K562 (cell line): ENCODE measurements around the gene NLRP7. TPM values are rescaled to one million over a fixed set of nuclear protein-coding genes. Genes with fewer than 3 reads are reported as not detected.
A peak's percentile ranks its signal among the peaks of the same experiment; 100 is the strongest.

Source experiments
- ATF1 ChIP-seq, 2 experiments: fragments of 450-650 bp in 1 of 2; IDR thresholded peaks; 2 replicates each; pipeline ENCODE4 v1.6.1; 2016; ENCODE audit warnings: missing compliant biosample characterization in 1 of 2, missing genetic modification characterization in 1 of 2
- BRCA1 ChIP-seq, 2 experiments: fragments of 450-650 bp in 1 of 2; sonication (generic) in 1 of 2; formaldehyde crosslinking in 1 of 2; IDR thresholded peaks; 2 replicates each; pipeline versions ENCODE4 v1.5.0 to v1.6.1; 2017 to 2020; ENCODE audit warnings: mild to moderate bottlenecking in 1 of 2, missing genetic modification reagents in 1 of 2
- IRF2 ChIP-seq: sonication (generic); formaldehyde crosslinking; IDR thresholded peaks from 2 replicates; pipeline ENCODE4 v1.8.1; 2022; ENCODE audit warnings: mild to moderate bottlenecking, missing genetic modification reagents
- NFYB ChIP-seq: IDR thresholded peaks from 2 replicates; pipeline ENCODE4 v1.6.1; 2011; ENCODE audit warnings: mild to moderate bottlenecking, moderate library complexity; ENCODE audit not compliant: insufficient read length; ENCODE audit errors: extremely low read depth
- POLR2G ChIP-seq: fragments of 200-400 bp; formaldehyde crosslinking; IDR thresholded peaks from 2 replicates; pipeline ENCODE4 v1.6.1; 2017; ENCODE audit warnings: low read depth, mild to moderate bottlenecking, antibody characterized with exemption, low read length, moderate library complexity
- PPARD ChIP-seq: fragments of 250-450 bp; sonication (Bioruptor Pico); IDR thresholded peaks from 2 replicates; pipeline ENCODE4 v1.8.0; 2022; ENCODE audit warnings: inconsistent platforms, mild to moderate bottlenecking, moderate library complexity
- PTTG1 ChIP-seq: fragments of 450-650 bp; IDR thresholded peaks from 2 replicates; pipeline ENCODE4 v1.6.1; 2016; ENCODE audit warnings: low read depth, mild to moderate bottlenecking, missing genetic modification characterization, missing compliant biosample characterization
- SREBF1 ChIP-seq: fragments of 150-350 bp; IDR thresholded peaks from 2 replicates; pipeline ENCODE4 v1.6.1; 2014; ENCODE audit warnings: antibody characterized with exemption, low read depth, low read length, borderline replicate concordance
- SRF ChIP-seq, 2 experiments: fragments of 250-450, 450-650 bp in 1 of 2; sonication (Bioruptor Pico) in 1 of 2; sonication (generic) in 1 of 2; formaldehyde crosslinking; IDR thresholded peaks; 2 replicates each; pipeline versions ENCODE4 v1.5.0 to v1.5.1; 2020 to 2022; ENCODE audit warnings: mild to moderate bottlenecking in 1 of 2, missing genetic modification reagents in 1 of 2
- ZKSCAN8 ChIP-seq: fragments of 200-800 bp; sonication (Bioruptor generic); IDR thresholded peaks from 2 replicates; pipeline ENCODE4 v1.6.1; 2016; ENCODE audit warnings: missing genetic modification characterization, missing compliant biosample characterization
- ZNF695 ChIP-seq: fragments of 450-650 bp; formaldehyde crosslinking; IDR thresholded peaks from 2 replicates; pipeline ENCODE4 v1.4.0; 2020; ENCODE audit warnings: mild to moderate bottlenecking, moderate library complexity
- polyA plus RNA-seq, 8 experiments: library from polyadenylated mRNA; depleted of rRNA in 4 of 8; stranded (reverse) in 5 of 8; unstranded in 3 of 8; fragments of >200 nt; fragmentation: Nextera tagmentation in 2 of 8; fragmentation: Illumina TruSeq in 1 of 8; extraction: Ambion mirVana in 2 of 8; extraction: Trizol in 1 of 8; gene quantifications; 2 replicates each; pipeline versions ENCODE4 v1.2.1 to v1.2.3, GENCODE V29; 2011 to 2014; ENCODE audit warnings: inconsistent platforms in 1 of 8, missing spikeins in 1 of 8
- total RNA-seq, 7 experiments: library from RNA; depleted of rRNA in 6 of 7; stranded (reverse); fragments of >200 nt in 6 of 7; fragmentation: Illumina TruSeq in 2 of 7; extraction: Trizol in 2 of 7; gene quantifications; 2 replicates each; pipeline versions ENCODE4 v1.2.1 to v1.2.3, GENCODE V29; 2011 to 2021; ENCODE audit warnings: low replicate concordance in 1 of 7
- TF ChIP-seq, protein P1 (sequence below), 2 experiments: fragments of 450-650 bp in 1 of 2; sonication (generic) in 1 of 2; formaldehyde crosslinking in 1 of 2; IDR thresholded peaks; 2 replicates each; pipeline versions ENCODE4 v1.7.1 to v1.9.0; 2016 to 2022; ENCODE audit warnings: inconsistent platforms in 1 of 2, mild to moderate bottlenecking in 1 of 2, missing genetic modification reagents in 1 of 2
- TF ChIP-seq, protein P2 (sequence below): fragments of 200-400 bp; formaldehyde crosslinking; IDR thresholded peaks from 2 replicates; pipeline ENCODE4 v1.6.1; 2017; ENCODE audit warnings: mild to moderate bottlenecking, low read depth, low read length, moderate library complexity

NLRP7 gene
- total and polyA plus RNA-seq, 9 of the 15 experiments (the other 6 are each of a cell fraction or from before 2014, with no cell fraction given) = 0.03 to 0.22 (median 0.09) TPM; not detected in 3

DNA sequence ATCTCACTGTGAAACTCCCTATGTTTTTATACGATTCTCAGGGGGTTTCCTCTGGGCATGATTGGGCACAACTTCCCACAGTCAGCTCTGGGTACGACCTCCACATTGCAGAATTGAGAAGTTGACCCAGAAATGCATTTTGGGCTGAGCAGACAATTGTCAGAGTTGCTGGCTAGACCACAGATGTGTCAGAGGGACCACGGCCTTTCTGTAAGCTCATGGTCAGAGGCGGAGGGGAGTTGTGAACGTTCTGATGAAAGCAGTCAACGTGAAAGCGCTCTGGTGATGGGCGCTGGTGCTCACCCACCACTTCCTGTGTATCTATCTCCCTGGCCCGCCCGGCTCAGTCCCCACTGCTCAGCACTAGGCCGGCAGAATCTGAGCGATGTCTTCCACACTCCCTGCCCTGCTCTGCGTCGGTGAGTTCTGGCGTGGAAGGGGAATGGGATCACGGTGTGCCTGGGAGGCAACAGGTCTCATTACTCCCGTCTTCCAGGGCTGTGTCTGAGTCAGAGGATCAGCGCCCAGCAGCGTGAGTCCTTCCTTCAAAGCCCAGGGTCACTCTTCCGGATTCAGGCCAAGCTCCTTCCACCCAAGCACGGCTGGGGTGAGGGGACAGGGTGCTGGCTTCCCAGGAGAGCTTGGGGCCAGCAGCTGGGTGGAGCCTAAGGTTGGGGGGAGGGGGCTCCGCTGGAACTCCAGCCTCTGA, 41.4 kb downstream of the NLRP7 start, which contains the start of gene NCR1 (continued):
- TF ChIP-seq, protein P1, sequence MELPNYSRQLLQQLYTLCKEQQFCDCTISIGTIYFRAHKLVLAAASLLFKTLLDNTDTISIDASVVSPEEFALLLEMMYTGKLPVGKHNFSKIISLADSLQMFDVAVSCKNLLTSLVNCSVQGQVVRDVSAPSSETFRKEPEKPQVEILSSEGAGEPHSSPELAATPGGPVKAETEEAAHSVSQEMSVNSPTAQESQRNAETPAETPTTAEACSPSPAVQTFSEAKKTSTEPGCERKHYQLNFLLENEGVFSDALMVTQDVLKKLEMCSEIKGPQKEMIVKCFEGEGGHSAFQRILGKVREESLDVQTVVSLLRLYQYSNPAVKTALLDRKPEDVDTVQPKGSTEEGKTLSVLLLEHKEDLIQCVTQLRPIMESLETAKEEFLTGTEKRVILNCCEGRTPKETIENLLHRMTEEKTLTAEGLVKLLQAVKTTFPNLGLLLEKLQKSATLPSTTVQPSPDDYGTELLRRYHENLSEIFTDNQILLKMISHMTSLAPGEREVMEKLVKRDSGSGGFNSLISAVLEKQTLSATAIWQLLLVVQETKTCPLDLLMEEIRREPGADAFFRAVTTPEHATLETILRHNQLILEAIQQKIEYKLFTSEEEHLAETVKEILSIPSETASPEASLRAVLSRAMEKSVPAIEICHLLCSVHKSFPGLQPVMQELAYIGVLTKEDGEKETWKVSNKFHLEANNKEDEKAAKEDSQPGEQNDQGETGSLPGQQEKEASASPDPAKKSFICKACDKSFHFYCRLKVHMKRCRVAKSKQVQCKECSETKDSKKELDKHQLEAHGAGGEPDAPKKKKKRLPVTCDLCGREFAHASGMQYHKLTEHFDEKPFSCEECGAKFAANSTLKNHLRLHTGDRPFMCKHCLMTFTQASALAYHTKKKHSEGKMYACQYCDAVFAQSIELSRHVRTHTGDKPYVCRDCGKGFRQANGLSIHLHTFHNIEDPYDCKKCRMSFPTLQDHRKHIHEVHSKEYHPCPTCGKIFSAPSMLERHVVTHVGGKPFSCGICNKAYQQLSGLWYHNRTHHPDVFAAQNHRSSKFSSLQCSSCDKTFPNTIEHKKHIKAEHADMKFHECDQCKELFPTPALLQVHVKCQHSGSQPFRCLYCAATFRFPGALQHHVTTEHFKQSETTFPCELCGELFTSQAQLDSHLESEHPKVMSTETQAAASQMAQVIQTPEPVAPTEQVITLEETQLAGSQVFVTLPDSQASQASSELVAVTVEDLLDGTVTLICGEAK (IDR thresholded peaks at IDR 0.05) = peak; percentile 60; the same call in 1 of the 2 replicates
- TF ChIP-seq, protein P1 (CRISPR knock-in tag; IDR thresholded peaks at IDR 0.05) = no peak
- TF ChIP-seq BRCA1 (IDR thresholded peaks at IDR 0.05) = no peak
- no peak for TF ChIP-seq BRCA1 (CRISPR knock-in tag; IDR thresholded peaks at IDR 0.05)
- TF ChIP-seq SREBF1 = no peak
- TF ChIP-seq, protein P2, sequence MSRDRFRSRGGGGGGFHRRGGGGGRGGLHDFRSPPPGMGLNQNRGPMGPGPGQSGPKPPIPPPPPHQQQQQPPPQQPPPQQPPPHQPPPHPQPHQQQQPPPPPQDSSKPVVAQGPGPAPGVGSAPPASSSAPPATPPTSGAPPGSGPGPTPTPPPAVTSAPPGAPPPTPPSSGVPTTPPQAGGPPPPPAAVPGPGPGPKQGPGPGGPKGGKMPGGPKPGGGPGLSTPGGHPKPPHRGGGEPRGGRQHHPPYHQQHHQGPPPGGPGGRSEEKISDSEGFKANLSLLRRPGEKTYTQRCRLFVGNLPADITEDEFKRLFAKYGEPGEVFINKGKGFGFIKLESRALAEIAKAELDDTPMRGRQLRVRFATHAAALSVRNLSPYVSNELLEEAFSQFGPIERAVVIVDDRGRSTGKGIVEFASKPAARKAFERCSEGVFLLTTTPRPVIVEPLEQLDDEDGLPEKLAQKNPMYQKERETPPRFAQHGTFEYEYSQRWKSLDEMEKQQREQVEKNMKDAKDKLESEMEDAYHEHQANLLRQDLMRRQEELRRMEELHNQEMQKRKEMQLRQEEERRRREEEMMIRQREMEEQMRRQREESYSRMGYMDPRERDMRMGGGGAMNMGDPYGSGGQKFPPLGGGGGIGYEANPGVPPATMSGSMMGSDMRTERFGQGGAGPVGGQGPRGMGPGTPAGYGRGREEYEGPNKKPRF = no peak
- no peak for TF ChIP-seq PTTG1 (tag)
- TF ChIP-seq NFYB = no peak
- no peak for TF ChIP-seq IRF2 (CRISPR knock-in tag)
- TF ChIP-seq ZNF695 (CRISPR knock-in tag) = no peak
- no peak for TF ChIP-seq PPARD
- TF ChIP-seq POLR2G = peak; percentile 76
- TF ChIP-seq ATF1 (CRISPR knock-in tag; IDR thresholded peaks at IDR 0.05) = no peak
- 0 out of 2 replicates have a peak, but pooled peaks have one; percentile 17 for TF ChIP-seq ATF1 (tag; IDR thresholded peaks at IDR 0.05)
- no peak for TF ChIP-seq ZKSCAN8 (CRISPR knock-in tag)
- no peak for TF ChIP-seq SRF (CRISPR knock-in tag; IDR thresholded peaks at IDR 0.05)
